ENCODE data around the gene RBM8A. TPM values are rescaled to one million over a fixed set of nuclear protein-coding genes. Genes with fewer than 3 reads are reported as not detected.

RBM8A gene
- total RNA-seq, 1 donor from 2014 or later = 177 TPM

GRCh38 chr1:145874646-145875045, 52.6 kb downstream of the RBM8A start:
- Mint-ChIP-seq H3K4me3 (ENCODE audit: unreplicated experiment) (no peak overlapping the region), H3K4me1 (ENCODE audit: low read depth, unreplicated experiment) (peaks cover 4% of the 10 kb centered on the region), H3K27ac (ENCODE audit: unreplicated experiment) (no peak overlapping the region), H3K27me3 (ENCODE audit: low read depth, unreplicated experiment) (peaks cover 45% of the 10 kb centered on the region), H3K36me3 (ENCODE audit: low read depth, unreplicated experiment) (peaks cover 2% of the 10 kb centered on the region), H3K9me3 (ENCODE audit: unreplicated experiment) (peaks cover 6% of the 10 kb centered on the region)
- Histone ChIP-seq H3K4me3 (ENCODE audit: insufficient read depth, low read depth, low read length) (no peak overlapping the region), H3K9ac (ENCODE audit: low read length) (no peak overlapping the region), H3K79me2 (ENCODE audit: insufficient read depth, low read length) (no peaks in the 10 kb centered on the region), H2AFZ (ENCODE audit: low read depth, low read length) (no peak overlapping the region), H3K4me2 (ENCODE audit: low read length) (no peak overlapping the region), H3K36me3 (ENCODE audit: insufficient read depth, low read length) (no peaks in the 10 kb centered on the region), H3K27me3 (ENCODE audit: insufficient read depth, low read length) (peaks cover 2% of the 10 kb centered on the region), H4K20me1 (ENCODE audit: insufficient read depth, low read length) (no peaks in the 10 kb centered on the region), H3K27ac (ENCODE audit: low read depth, low read length) (no peak overlapping the region), H3K4me1 (ENCODE audit: insufficient read depth, low read length) (peaks cover 7% of the 10 kb centered on the region), H3K9me3 (ENCODE audit: insufficient read depth, low read depth, low read length) (no peaks in the 10 kb centered on the region)
- TF ChIP-seq CTCF (IDR thresholded peaks at IDR 0.05; ENCODE audit: insufficient read depth, low read depth, low read length) (no peak), EZH2 (IDR thresholded peaks at IDR 0.05; ENCODE audit: insufficient read depth, low read length) (no peak)
- DNase-seq (ENCODE audit: low read depth) (no peak), FAIRE-seq (no peak)

GRCh38 chr1:145871994-145872924, 55.0 kb downstream of the RBM8A start:
- TF ChIP-seq CTCF (IDR thresholded peaks at IDR 0.05; ENCODE audit: insufficient read depth, low read depth, low read length) = no peak
- Histone ChIP-seq H2AFZ (ENCODE audit: low read depth, low read length) (peak overlapping the region; percentile 87), H3K9ac (ENCODE audit: low read length) (peak overlapping the region; percentile 77), H3K36me3 (ENCODE audit: insufficient read depth, low read length) (no peaks in the 10 kb centered on the region), H3K27ac (ENCODE audit: low read depth, low read length) (no peak overlapping the region), H3K79me2 (ENCODE audit: insufficient read depth, low read length) (no peaks in the 10 kb centered on the region), H3K4me3 (ENCODE audit: insufficient read depth, low read depth, low read length) (peak overlapping the region; percentile 47), H4K20me1 (ENCODE audit: insufficient read depth, low read length) (no peaks in the 10 kb centered on the region), H3K9me3 (ENCODE audit: insufficient read depth, low read depth, low read length) (no peaks in the 10 kb centered on the region), H3K4me2 (ENCODE audit: low read length) (peak overlapping the region; percentile 96), H3K27me3 (ENCODE audit: insufficient read depth, low read length) (peaks cover 2% of the 10 kb centered on the region), H3K4me1 (ENCODE audit: insufficient read depth, low read length) (peaks cover 7% of the 10 kb centered on the region)
- no peak overlapping the region for H3K4me3 Mint-ChIP-seq (ENCODE audit: unreplicated experiment)
- FAIRE-seq (no peak), DNase-seq (ENCODE audit: low read depth) (peak; percentile 33)
- peaks cover 2% of the 10 kb centered on the region for H3K36me3 Mint-ChIP-seq (ENCODE audit: low read depth, unreplicated experiment)
- no peak overlapping the region for H3K27ac Mint-ChIP-seq (ENCODE audit: unreplicated experiment)
- peaks cover 6% of the 10 kb centered on the region for H3K9me3 Mint-ChIP-seq (ENCODE audit: unreplicated experiment)
- H3K4me1 Mint-ChIP-seq (ENCODE audit: low read depth, unreplicated experiment) = no peaks in the 10 kb centered on the region
- H3K27me3 Mint-ChIP-seq (ENCODE audit: low read depth, unreplicated experiment) = peaks cover 53% of the 10 kb centered on the region

Other genes starting within 250 kb of the RBM8A start
- gene PDZK1, start 220.1 kb downstream of the RBM8A start, total RNA-seq = 0.68 and 0.70 TPM in 2 replicates
- not detected in 2 replicates for gene CD160, start 208.0 kb downstream of the RBM8A start, total RNA-seq
- 15.2 and 15.3 TPM in 2 replicates for gene RNF115, start 103.4 kb downstream of the RBM8A start, total RNA-seq
- 39.0 and 43.3 TPM in 2 replicates for gene POLR3C, start 103.3 kb downstream of the RBM8A start, total RNA-seq
- 2.6 and 3.3 TPM in 2 replicates for gene NUDT17, start 81.9 kb downstream of the RBM8A start, total RNA-seq
- gene PIAS3, start 68.4 kb downstream of the RBM8A start, total RNA-seq = 42.6 and 49.9 TPM in 2 replicates
- 0.07 and 0.16 TPM in 2 replicates for gene ANKRD35, start 41.6 kb downstream of the RBM8A start, total RNA-seq
- gene ITGA10, start 17.4 kb downstream of the RBM8A start, total RNA-seq = 0.65 and 1.0 TPM in 2 replicates
- 19.9 and 20.7 TPM in 2 replicates for gene PEX11B, start 8.8 kb downstream of the RBM8A start, total RNA-seq
- gene LIX1L, start 30.5 kb upstream of the RBM8A start, total RNA-seq = 35.4 and 37.2 TPM in 2 replicates
- 5.8 and 6.3 TPM in 2 replicates for gene ANKRD34A, start 37.1 kb upstream of the RBM8A start, total RNA-seq
- gene POLR3GL, start 37.2 kb upstream of the RBM8A start, total RNA-seq = 19.2 and 20.5 TPM in 2 replicates
- gene TXNIP, start 69.1 kb upstream of the RBM8A start, total RNA-seq = 157 and 217 TPM in 2 replicates
- not detected in 2 replicates for gene HJV, start 94.3 kb upstream of the RBM8A start, total RNA-seq
- 3.3 and 3.4 TPM in 2 replicates for gene NBPF10, start 217.3 kb upstream of the RBM8A start, total RNA-seq

Measured in astrocyte (in vitro differentiated cells and primary cell).